Endometrium (tissue), 2 donors: ENCODE measurements around the gene LUC7L2.
"Not testable (repeated sequence)": the region's sequence is repeated elsewhere in the genome, so short reads cannot be mapped to it uniquely, and the experiment has no call there.

ENCODE experiments used
- FAIRE-seq: peaks from 2 replicates; lab custom pipeline; 2012; peaks lifted over from hg19 to GRCh38; lab: Jason Lieb, UNC
- donor health status: control.
- donor health status: control.

Gene LUC7L2

GRCh38 chr7:139355320-139355719 is 4.4 kb upstream of the LUC7L2 start:
- FAIRE-seq: no peak

- FAIRE-seq: not testable (repeated sequence)
Observed at GRCh38 chr7:139357729-139358506, 1.8 kb upstream of the LUC7L2 start.

GRCh38 chr7:139358541-139359365 is 941 bp upstream of the LUC7L2 start:
- no peak for FAIRE-seq

- FAIRE-seq: no peak
Observed at GRCh38 chr7:139360210-139360947, 685 bp downstream of the LUC7L2 start.

GRCh38 chr7:139360948-139361307 is 1.2 kb downstream of the LUC7L2 start:
- no peak for FAIRE-seq

- no peak for FAIRE-seq
Observed at GRCh38 chr7:139361523-139361922, 1.8 kb downstream of the LUC7L2 start.

GRCh38 chr7:139362302-139362701 is 2.6 kb downstream of the LUC7L2 start:
- FAIRE-seq: no peak

GRCh38 chr7:139362981-139363380 is 3.3 kb downstream of the LUC7L2 start:
- no peak for FAIRE-seq

GRCh38 chr7:139365336-139365735 is 5.6 kb downstream of the LUC7L2 start:
- no peak for FAIRE-seq

- FAIRE-seq: no peak
Observed at GRCh38 chr7:139366400-139366799, 6.7 kb downstream of the LUC7L2 start.

- no peak for FAIRE-seq
Observed at GRCh38 chr7:139367438-139368155, 7.9 kb downstream of the LUC7L2 start.

- no peak for FAIRE-seq
Observed at GRCh38 chr7:139370301-139370942, 10.7 kb downstream of the LUC7L2 start.

GRCh38 chr7:139370943-139371313 is 11.2 kb downstream of the LUC7L2 start:
- FAIRE-seq: no peak

- FAIRE-seq: no peak
Observed at GRCh38 chr7:139374246-139374645, 14.6 kb downstream of the LUC7L2 start.

GRCh38 chr7:139382439-139382838 is 22.7 kb downstream of the LUC7L2 start:
- no peak for FAIRE-seq

- no peak for FAIRE-seq
Observed at GRCh38 chr7:139384611-139385010, 24.9 kb downstream of the LUC7L2 start.

- no peak for FAIRE-seq
Observed at GRCh38 chr7:139387594-139387993, 27.9 kb downstream of the LUC7L2 start.

- FAIRE-seq: no peak
Observed at GRCh38 chr7:139389091-139389490, 29.4 kb downstream of the LUC7L2 start.

GRCh38 chr7:139389774-139390173 is 30.1 kb downstream of the LUC7L2 start:
- FAIRE-seq: no peak

GRCh38 chr7:139393621-139394211 is 34.0 kb downstream of the LUC7L2 start:
- no peak for FAIRE-seq

GRCh38 chr7:139394540-139394939 is 34.8 kb downstream of the LUC7L2 start:
- no peak for FAIRE-seq
